Right lobe of liver (tissue), 4 donors: Measurements from ENCODE around the gene PRKCA.

Experiments used
- CTCF ChIP-seq, 4 donors: fragments of 200-600 bp in 3 of 4; fragments of 450-650 bp in 1 of 4; IDR thresholded peaks; one replicate each; pipeline versions ENCODE4 v1.5.1 to v1.8.0; 2016 to 2022; ENCODE audit warnings: antibody characterized with exemption in 4 of 4, mild to moderate bottlenecking in 2 of 4
- POLR2A ChIP-seq: fragments of 450-650 bp; IDR thresholded peaks from one replicate; pipeline ENCODE4 v1.6.1; 2017; ENCODE audit warnings: antibody characterized with exemption, mild to moderate bottlenecking
- donor health status: DM: no; HTN: no; CAD: no.
- donor health status: DM: no; HTN: no; CAD: no.
- donor health status: DM: no; HTN: yes; CAD: no.

GRCh38 chr17:66829386-66829864 is 527.0 kb downstream of the PRKCA start:
- TF ChIP-seq CTCF (IDR thresholded peaks at IDR 0.05): no peak
- no peak for TF ChIP-seq POLR2A
